Stimulated activated CD8-positive, alpha-beta memory T cell treated with anti-CD3 and anti-CD28 coated beads, Interleukin-7, amount 100 ng/mL, for 48 hours (primary cell): Measurements from ENCODE around the gene BFSP2.
"Not testable (repeated sequence)": the region's sequence is repeated elsewhere in the genome, so short reads cannot be mapped to it uniquely, and the experiment has no call there.

Source experiments
- DNase-seq, 2 donors: peaks; one replicate each; pipeline ENCODE4 v3.0.0-alpha.2; 2020; ENCODE audit warnings: low read depth in 1 of 2; ENCODE audit errors: extremely low read depth in 1 of 2

Gene BFSP2

DNA sequence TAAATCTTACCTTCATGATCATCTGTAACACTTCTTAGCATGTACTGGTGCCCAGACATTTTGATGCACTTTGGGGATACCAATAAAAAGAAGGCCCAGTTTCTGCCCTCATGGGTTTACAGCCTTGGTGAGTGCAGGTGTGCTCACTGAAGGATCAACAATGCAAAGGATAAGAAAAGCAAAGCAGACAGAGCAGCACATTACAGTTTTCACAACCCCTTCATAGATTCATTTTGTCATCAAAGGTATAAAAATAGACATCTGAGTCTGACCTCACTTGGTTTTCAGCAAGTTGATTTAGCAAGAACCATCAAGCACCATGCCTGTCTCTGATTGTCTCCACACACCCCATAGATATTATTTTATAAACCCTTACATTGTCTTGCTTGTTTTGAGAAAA lies 77.6 kb downstream of the BFSP2 start:
- DNase-seq, result no peak

DNA sequence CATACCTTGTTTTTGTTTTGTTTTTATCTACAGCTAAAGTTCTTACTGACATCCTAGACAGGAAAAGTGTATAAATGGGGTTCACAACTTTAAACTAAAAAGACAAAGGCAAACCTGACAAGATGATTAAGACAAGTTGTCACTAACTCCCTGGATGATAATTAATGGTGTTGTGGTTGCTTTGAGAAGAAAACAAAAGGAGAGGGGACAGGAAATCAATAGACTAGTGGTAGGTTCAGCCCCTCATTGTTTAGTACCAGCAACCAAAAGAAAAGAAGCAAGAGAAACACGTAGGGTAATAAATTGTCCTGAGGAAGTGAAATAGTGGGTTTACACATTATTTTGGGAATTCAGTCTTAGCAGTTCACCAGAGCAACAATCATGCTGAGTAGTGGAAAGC lies 78.8 kb downstream of the BFSP2 start:
- DNase-seq, result no peak

DNA sequence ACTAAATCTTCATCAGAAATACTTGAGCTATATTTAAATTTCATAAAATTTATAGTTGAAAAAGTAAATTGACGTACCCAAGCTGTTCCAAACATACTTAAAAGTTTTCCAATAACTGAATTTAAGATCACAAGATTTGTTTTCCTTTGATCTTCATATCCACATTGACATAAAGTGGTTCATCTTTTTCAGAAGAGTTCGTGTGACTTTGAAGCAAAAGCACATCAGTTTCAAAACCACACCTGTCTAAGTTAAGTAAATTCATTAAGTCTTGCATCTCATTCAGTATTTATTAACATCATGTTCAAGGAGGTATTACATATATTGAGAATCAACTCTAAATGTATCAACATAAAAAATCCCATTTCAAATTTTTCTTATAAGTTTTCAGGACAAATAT lies 79.5 kb downstream of the BFSP2 start:
- no peak for DNase-seq

- DNase-seq, result no peak
Observed at GRCh38 chr3:133479895-133480669, 80.2 kb downstream of the BFSP2 start.

GRCh38 chr3:133482474-133482873 lies 82.6 kb downstream of the BFSP2 start:
- not testable (repeated sequence) for DNase-seq

DNA sequence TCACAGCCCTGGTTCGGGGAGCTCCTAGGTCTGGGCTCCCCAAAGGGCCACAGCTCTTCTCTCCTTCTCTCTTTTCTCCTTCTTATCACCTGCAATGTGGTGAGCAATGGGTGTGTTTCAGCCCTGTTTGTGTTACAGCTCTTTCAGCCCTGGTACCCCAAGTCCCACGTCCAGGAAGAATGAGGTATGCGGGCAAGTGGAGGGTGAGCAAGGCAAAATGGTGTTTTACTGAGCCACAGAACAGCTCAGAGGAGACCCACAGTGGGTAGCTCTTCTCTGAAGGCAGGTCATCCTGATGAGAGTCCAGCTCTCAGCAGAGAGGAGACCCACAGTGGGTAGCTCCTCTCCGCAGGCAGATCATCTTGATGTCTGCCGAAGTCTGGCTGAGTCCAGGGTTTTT lies 86.8 kb downstream of the BFSP2 start:
- DNase-seq, result no peak

DNA sequence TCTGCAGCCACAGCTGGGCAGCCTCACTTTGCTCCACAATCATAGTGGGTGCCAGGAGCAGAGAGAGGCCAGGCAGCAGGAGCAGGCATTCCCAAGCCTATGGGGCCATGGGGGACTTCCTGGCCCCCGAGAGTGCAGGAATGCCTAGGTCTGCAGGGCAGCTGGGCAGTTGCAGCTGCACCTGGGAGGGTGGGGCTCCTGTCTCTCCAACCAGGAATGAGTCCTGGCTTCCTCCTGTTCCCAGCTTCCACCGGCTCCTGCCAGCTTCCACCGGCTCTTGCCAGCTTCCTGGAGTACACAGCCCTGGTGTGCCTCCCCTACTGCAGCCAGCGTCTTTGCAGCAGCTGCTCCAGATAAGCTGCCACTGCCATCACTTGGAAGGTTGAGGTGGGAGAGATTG lies 87.3 kb downstream of the BFSP2 start:
- DNase-seq, result no peak

DNA sequence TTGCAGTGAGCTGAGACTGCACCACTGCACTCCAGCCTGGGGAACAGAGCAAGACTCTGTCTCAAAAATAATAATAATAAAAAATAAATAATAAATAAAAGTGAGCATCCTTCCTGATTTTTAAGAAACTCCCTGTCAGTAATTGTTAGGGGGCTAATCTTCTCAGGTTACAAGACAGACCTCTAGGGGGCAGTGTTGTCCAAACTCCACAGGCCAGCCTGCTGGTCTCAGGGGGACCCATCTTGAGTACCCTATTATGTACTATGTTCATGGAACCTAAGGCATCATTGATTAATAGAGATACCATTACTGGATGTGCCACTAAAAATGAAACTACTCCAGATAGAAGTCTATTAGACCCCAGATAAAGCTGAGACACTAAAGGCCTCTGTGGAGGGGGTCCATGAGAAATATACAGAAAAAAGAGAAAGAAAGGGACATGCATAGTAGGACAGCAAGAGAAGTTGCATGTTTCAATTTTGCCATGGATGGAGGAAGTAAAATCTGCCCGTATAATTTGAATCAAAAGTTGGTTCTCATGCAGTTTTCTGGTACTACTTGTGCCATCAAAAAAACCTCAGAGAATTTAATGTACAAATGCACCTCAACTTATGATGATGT lies 88.2 kb downstream of the BFSP2 start:
- peak in 1 of 2 donors; percentile 43 for DNase-seq

DNA sequence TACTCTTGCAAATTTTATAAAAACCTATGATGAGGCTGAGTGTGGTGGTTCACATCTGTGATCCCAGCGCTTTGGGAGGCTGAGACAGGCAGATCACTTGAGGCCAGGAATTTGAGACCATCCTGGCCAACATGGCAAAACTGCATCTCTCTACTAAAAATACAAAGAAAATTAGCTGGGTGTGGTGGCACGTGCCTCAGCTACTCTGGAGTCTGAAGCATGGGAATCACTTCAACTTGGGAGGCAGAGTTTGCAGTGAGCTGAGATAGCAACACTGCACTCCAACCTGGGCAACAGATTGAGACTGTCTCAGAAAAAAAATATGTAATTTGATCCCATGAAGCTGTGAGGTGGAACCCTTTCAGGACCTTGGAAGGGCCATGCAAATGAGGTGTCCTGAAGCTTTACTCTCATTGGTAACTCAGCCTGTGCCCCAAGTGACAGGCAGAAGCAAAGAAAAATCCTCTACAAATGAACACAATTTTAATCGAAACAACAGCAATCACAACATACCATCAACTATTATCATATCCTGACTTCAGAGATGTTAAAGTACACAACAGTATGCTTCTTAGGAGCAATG lies 89.0 kb downstream of the BFSP2 start:
- DNase-seq, result no peak

DNA sequence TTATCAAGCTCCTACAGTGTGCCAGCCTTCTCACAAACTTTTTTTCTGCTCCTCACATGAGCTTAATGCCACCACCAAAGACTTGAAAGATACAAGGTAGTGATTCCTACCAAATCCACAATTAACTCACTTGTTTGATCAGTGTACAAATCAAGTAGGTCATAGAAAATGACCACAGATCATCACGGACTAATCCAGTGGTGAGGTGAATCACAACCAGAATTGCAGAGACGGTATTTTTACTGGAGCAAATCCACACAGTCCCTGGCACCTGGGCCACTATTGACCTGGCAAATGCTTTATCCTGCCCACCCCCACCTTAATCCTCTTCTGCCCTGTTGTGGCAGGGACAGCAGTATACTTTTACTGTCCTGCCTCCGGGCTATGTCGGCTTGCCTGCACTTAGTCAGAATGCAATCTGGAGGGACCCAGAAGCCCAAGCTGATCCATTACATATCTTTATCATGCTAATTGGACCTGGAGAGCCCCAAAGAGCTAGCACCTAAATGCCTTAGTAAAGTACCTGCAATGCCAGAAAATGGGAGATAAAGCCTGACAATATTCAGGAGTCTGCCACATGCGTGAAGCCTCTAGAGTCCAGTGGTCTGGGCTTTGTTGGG lies 89.7 kb downstream of the BFSP2 start:
- DNase-seq, result no peak

GRCh38 chr3:133490468-133491351 lies 90.9 kb downstream of the BFSP2 start:
- DNase-seq, result peak; percentile 64 to 83

- DNase-seq, result no peak
Observed at GRCh38 chr3:133491481-133492059, 91.7 kb downstream of the BFSP2 start.

GRCh38 chr3:133492159-133492741 lies 92.4 kb downstream of the BFSP2 start:
- DNase-seq, result no peak

GRCh38 chr3:133494469-133494868 lies 94.6 kb downstream of the BFSP2 start:
- DNase-seq, result no peak

- not testable (repeated sequence) for DNase-seq
Observed at GRCh38 chr3:133502542-133502941, 102.7 kb downstream of the BFSP2 start.

- no peak for DNase-seq
Observed at GRCh38 chr3:133503409-133503808, 103.6 kb downstream of the BFSP2 start.

- DNase-seq, result no peak
Observed at GRCh38 chr3:133504736-133505135, 104.9 kb downstream of the BFSP2 start.

DNA sequence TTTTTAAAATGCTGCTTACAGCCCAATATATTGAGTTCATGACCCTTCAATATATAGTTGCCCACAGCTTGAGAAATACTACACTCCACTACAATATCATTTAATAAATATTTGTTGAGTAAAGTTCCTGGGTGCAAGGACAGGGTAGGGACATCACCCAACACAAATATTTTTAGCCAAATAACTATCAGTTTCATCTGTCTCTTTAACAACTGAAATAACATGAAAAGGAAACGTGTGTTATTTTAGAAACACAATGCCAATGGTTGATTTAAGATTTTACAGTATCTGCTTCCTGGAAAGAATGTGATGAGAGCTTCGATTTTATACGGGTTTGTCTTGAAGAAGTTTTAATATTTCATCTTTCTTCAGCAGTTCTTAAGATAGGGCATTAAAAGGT lies 106.0 kb downstream of the BFSP2 start:
- no peak for DNase-seq

DNA sequence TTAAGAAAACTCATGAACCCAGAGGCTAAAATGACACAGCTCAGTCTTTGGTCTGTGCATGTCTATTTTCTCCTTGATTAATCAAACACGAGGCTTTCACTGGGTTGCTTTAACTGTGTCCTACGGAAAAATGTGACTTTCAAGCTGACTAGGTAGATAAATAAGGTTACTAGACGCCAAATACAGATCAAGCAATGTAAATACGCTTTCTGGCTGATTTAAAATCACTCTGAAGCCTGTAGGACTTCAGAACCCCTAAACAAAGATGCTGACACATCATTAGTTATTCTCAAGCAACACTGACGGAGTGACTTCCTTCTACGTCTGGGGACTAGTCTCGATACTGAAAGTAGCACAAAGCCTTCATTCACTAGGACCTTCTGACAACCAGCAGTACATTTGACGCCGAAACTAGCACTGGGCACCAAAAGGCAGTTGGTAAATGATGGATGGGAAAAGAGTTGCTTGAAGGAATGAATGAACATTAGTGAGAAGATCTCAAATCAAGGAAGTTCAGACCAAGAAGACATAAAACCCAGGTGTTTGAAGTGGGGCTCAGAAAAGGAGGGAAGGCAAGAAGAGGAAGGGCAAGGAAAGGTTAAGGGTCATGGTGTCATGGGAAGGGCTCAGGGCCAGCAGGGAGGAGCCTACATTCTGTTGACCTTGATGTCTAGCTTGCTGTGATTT lies 106.5 kb downstream of the BFSP2 start:
- no peak for DNase-seq
